H9 (cell line): ENCODE measurements around the gene RUNDC1. TPM values are rescaled to one million over a fixed set of nuclear protein-coding genes. Genes with fewer than 3 reads are reported as not detected.

Source experiments
- DNase-seq: peaks from one replicate; pipeline ENCODE4 v3.0.0-alpha.2; 2017
- H2AFZ ChIP-seq: one replicate; pipeline ENCODE4 v1.6.1; 2013; ENCODE audit warnings: mild to moderate bottlenecking, low read length, control low read depth, moderate library complexity
- H2AK5ac ChIP-seq: 2 replicates; pipeline ENCODE4 v1.6.1; 2013; ENCODE audit warnings: low read length, control low read depth, mixed read lengths; ENCODE audit not compliant: insufficient read length
- H2BK120ac ChIP-seq: one replicate; pipeline ENCODE4 v1.6.1; 2013; ENCODE audit warnings: low read depth, mild to moderate bottlenecking, low read length, control low read depth, inconsistent platforms; ENCODE audit not compliant: poor library complexity, severe bottlenecking
- H2BK12ac ChIP-seq: 2 replicates; pipeline ENCODE4 v1.6.1; 2013; ENCODE audit warnings: low read length, control low read depth, mixed read lengths, low read depth; ENCODE audit not compliant: insufficient read length
- H2BK15ac ChIP-seq: 2 replicates; pipeline ENCODE4 v1.6.1; 2013; ENCODE audit warnings: low read depth, low read length, control low read depth
- H2BK20ac ChIP-seq: one replicate; pipeline ENCODE4 v1.6.1; 2013; ENCODE audit warnings: low read depth, mild to moderate bottlenecking, low read length, control low read depth, inconsistent platforms; ENCODE audit not compliant: poor library complexity, severe bottlenecking
- H2BK5ac ChIP-seq: 2 replicates; pipeline ENCODE4 v1.6.1; 2013; ENCODE audit warnings: low read length, control low read depth, mixed read lengths; ENCODE audit not compliant: insufficient read length
- H3K14ac ChIP-seq: 2 replicates; pipeline ENCODE4 v1.6.1; 2013; ENCODE audit warnings: low read length, control low read depth; ENCODE audit not compliant: insufficient read depth
- H3K18ac ChIP-seq: 2 replicates; pipeline ENCODE4 v1.6.1; 2013; ENCODE audit warnings: low read depth, mild to moderate bottlenecking, mixed read lengths, low read length, control low read depth; ENCODE audit not compliant: insufficient read length
- H3K23ac ChIP-seq: 2 replicates; pipeline ENCODE4 v1.6.1; 2013; ENCODE audit warnings: low read length, control low read depth, mixed read lengths, low read depth; ENCODE audit not compliant: insufficient read length
- H3K23me2 ChIP-seq: 2 replicates; pipeline ENCODE4 v1.6.1; 2013; ENCODE audit warnings: low read depth, mild to moderate bottlenecking, mixed read lengths, low read length, control low read depth; ENCODE audit not compliant: insufficient read length, poor library complexity, severe bottlenecking
- H3K27ac ChIP-seq: 2 replicates; pipeline ENCODE4 v1.5.1; 2013; ENCODE audit warnings: low read length, control low read depth, mixed read lengths, low read depth; ENCODE audit not compliant: insufficient read length
- H3K27me3 ChIP-seq: 2 replicates; pipeline ENCODE4 v1.6.1; 2013; ENCODE audit warnings: low read length, control low read depth, inconsistent platforms; ENCODE audit not compliant: insufficient read depth
- H3K4ac ChIP-seq: 2 replicates; pipeline ENCODE4 v1.6.1; 2013; ENCODE audit warnings: low read depth, mild to moderate bottlenecking, control low read depth, inconsistent platforms, low read length, moderate library complexity
- H3K4me1 ChIP-seq: 2 replicates; pipeline ENCODE4 v1.6.1; 2013; ENCODE audit warnings: low read length, control low read depth, inconsistent platforms; ENCODE audit not compliant: insufficient read depth
- H3K4me2 ChIP-seq: 2 replicates; pipeline ENCODE4 v1.6.1; 2013; ENCODE audit warnings: low read length, control low read depth, mixed read lengths; ENCODE audit not compliant: insufficient read length, insufficient read depth
- H3K56ac ChIP-seq: 2 replicates; pipeline ENCODE4 v1.6.1; 2013; ENCODE audit warnings: low read depth, mild to moderate bottlenecking, mixed read lengths, low read length, control low read depth; ENCODE audit not compliant: insufficient read length
- H3K79me1 ChIP-seq: 2 replicates; pipeline ENCODE4 v1.6.1; 2013; ENCODE audit warnings: low read depth, mild to moderate bottlenecking, moderate library complexity, low read length, control low read depth, inconsistent platforms; ENCODE audit not compliant: insufficient read depth, poor library complexity, severe bottlenecking
- H3K79me2 ChIP-seq: 2 replicates; pipeline ENCODE4 v1.6.1; 2013; ENCODE audit warnings: low read length, control low read depth, inconsistent platforms; ENCODE audit not compliant: insufficient read depth
- H3K9ac ChIP-seq: 2 replicates; pipeline ENCODE4 v1.6.1; 2013; ENCODE audit warnings: low read length, control low read depth, mixed read lengths; ENCODE audit not compliant: insufficient read length; ENCODE audit errors: extremely low read depth
- H3K9me3 ChIP-seq: one replicate; pipeline ENCODE4 v1.6.1; 2013; ENCODE audit warnings: low read depth, low read length, inconsistent platforms; ENCODE audit not compliant: control insufficient read depth
- H3T11ph ChIP-seq: one replicate; pipeline ENCODE4 v1.6.1; 2013; ENCODE audit warnings: mild to moderate bottlenecking, low read length, control low read depth, inconsistent platforms
- H4K20me1 ChIP-seq: one replicate; pipeline ENCODE4 v1.6.1; 2013; ENCODE audit not compliant: control insufficient read depth, insufficient read length, insufficient read depth
- H4K5ac ChIP-seq: 2 replicates; pipeline ENCODE4 v1.6.1; 2013; ENCODE audit warnings: low read depth, mild to moderate bottlenecking, mixed read lengths, low read length, control low read depth; ENCODE audit not compliant: insufficient read length
- H4K8ac ChIP-seq: replicated peaks from 2 replicates; pipeline ENCODE4 v1.6.1; 2013; ENCODE audit warnings: low read length, control low read depth, mixed read lengths, low read depth; ENCODE audit not compliant: insufficient read length
- H4K91ac ChIP-seq: 2 replicates; pipeline ENCODE4 v1.6.1; 2013; ENCODE audit warnings: low read depth, mild to moderate bottlenecking, moderate library complexity, mixed read lengths, low read length, control low read depth; ENCODE audit not compliant: insufficient read length
- H3K27ac Mint-ChIP-seq, 3 experiments: 2 replicates in 2 of 3; 3 replicates in 1 of 3; pipeline ENCODE4 v1.8.0; 2020 to 2021; ENCODE audit warnings: mixed read lengths in 3 of 3, mild to moderate bottlenecking in 1 of 3, moderate library complexity in 1 of 3
- H3K27me3 Mint-ChIP-seq: 2 replicates; pipeline ENCODE4 v1.8.0; 2021; ENCODE audit warnings: low read depth, mild to moderate bottlenecking, moderate library complexity, mixed read lengths
- H3K36me3 Mint-ChIP-seq, 3 experiments: 2 replicates in 2 of 3; 3 replicates in 1 of 3; pipeline ENCODE4 v1.8.0; 2020 to 2021; ENCODE audit warnings: low read depth in 3 of 3, mixed read lengths in 3 of 3; ENCODE audit not compliant: insufficient read depth in 1 of 3
- H3K4me1 Mint-ChIP-seq, 2 experiments: 2 replicates each; pipeline ENCODE4 v1.8.0; 2020; ENCODE audit warnings: mixed read lengths in 2 of 2
- H3K4me3 Mint-ChIP-seq, 2 experiments: 2 replicates in 1 of 2; 3 replicates in 1 of 2; pipeline ENCODE4 v1.8.0; 2020 to 2021; ENCODE audit warnings: mild to moderate bottlenecking in 2 of 2, mixed read lengths in 2 of 2, moderate library complexity in 1 of 2
- H3K9me3 Mint-ChIP-seq, 2 experiments: 2 replicates in 1 of 2; 3 replicates in 1 of 2; pipeline ENCODE4 v1.8.0; 2020; ENCODE audit warnings: mild to moderate bottlenecking in 2 of 2, mixed read lengths in 2 of 2, moderate library complexity in 1 of 2
- WGBS: extraction: QIAGEN DNeasy Blood & Tissue Kit; methylation state at CpG from one replicate; pipeline ENCODE4 v1.1.7; 2013; ENCODE audit warnings: missing lambda C conversion rate, low lambda C conversion rate, mixed read lengths; ENCODE audit not compliant: insufficient read length; ENCODE audit errors: extremely low coverage; 5-methylcytosine and 5-hydroxymethylcytosine counted together
- total RNA-seq: library from RNA; stranded (reverse); gene quantifications from 2 replicates; pipeline ENCODE4 v1.2.1, GENCODE V29; 2021
- TF ChIP-seq, protein P1 (sequence below): fragments of 200-600 bp; sonication (generic); conservative IDR thresholded peaks from 3 replicates; pipeline ENCODE4 v1.8.0; 2021; ENCODE audit warnings: antibody characterized with exemption, mild to moderate bottlenecking

The RUNDC1 gene
- total RNA-seq, 1 experiment from 2014 or later = 18.8 TPM

DNA sequence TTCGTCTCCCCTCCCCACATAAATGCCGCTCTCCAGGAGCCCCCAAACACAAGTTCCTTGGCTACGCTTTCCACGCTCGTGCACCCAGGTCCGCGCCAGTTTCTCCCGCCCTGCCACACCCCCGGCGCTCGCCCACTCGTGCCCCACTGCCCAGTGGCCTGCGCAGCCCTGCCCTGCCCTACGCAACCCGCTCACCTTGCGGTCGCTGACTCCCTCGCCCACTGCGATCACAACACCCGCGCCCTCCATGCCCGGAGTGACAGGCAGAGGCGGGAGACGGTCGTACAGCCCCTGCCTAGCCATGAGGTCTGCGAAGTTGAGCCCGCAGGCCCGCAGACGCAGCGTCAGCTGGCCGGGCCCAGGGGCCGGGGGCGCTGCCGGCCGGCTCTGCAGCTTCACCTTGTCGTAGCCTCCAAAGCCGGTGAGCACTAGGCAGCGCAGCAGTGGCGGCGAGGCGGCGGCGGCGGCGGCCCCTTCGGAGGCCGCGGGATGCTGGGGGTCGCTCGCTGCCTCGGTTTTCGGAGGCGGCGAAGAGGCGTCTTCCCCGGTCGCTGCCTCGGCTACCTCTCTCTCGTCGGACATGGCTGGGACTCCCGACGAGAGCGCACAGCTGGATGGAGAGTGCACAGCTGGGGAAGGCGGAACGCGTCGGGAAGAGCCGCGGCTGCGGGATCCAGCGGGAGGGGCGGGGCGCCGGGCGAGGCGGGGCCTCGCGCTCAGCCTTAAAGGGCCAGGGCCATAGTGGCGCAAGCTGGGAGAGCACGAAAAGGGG, 41.6 kb downstream of the RUNDC1 start, which contains the start of gene VAT1:
VAT1 (minus strand) TSS at position 645 of the 772 bp plus-strand sequence; CDS start at position 582, 63 bp downstream.
- Mint-ChIP-seq H3K4me1 (peaks cover 19 to 42% of the 10 kb centered on the region in 2 experiments), H3K4me3 (peak within 1 kb of the TSS; percentile 97 to 98), H3K9me3 (no peaks in the 10 kb centered on the region), H3K27ac (peak within 1 kb of the TSS; percentile 70 to 97 (median 95); a peak in 5 of 7 replicates), H3K36me3 (peaks cover 8 to 27% (median 24%) of the 10 kb centered on the region in 3 experiments; a peak in 6 of 7 replicates), H3K27me3 (no peaks in the 10 kb centered on the region)
- Histone ChIP-seq H4K5ac (no peak within 1 kb of the TSS), H3K27me3 (no peaks in the 10 kb centered on the region), H3K23me2 (peaks cover 16% of the 10 kb centered on the region), H3K4me2 (peak within 1 kb of the TSS; percentile 63), H2AK5ac (no peak within 1 kb of the TSS), H4K91ac (no peak within 1 kb of the TSS), H3K79me2 (no peaks in the 10 kb centered on the region; the same call in 1 of the 2 replicates), H3K18ac (peak within 1 kb of the TSS; percentile 32), H3K56ac (no peak within 1 kb of the TSS), H3K79me1 (no peaks in the 10 kb centered on the region), H2BK12ac (no peak within 1 kb of the TSS), H4K20me1 (no peaks in the 10 kb centered on the region), H3K4ac (no peak within 1 kb of the TSS), H2BK120ac (no peak within 1 kb of the TSS), H3K27ac (no peak within 1 kb of the TSS), H2BK5ac (peak within 1 kb of the TSS; percentile 5), H2BK20ac (no peak within 1 kb of the TSS), H4K8ac (no peak within 1 kb of the TSS), H3K14ac (peak within 1 kb of the TSS; percentile 87), H3K23ac (no peak within 1 kb of the TSS), H3T11ph (no peak within 1 kb of the TSS), H3K4me1 (peaks cover 7% of the 10 kb centered on the region), H2AFZ (no peak within 1 kb of the TSS), H3K9me3 (no peaks in the 10 kb centered on the region), H2BK15ac (no peak within 1 kb of the TSS), H3K9ac (peak within 1 kb of the TSS; percentile 76)
- WGBS = no CpG with 5 or more reads among the region's 80 CpGs
- TF ChIP-seq, protein P1, sequence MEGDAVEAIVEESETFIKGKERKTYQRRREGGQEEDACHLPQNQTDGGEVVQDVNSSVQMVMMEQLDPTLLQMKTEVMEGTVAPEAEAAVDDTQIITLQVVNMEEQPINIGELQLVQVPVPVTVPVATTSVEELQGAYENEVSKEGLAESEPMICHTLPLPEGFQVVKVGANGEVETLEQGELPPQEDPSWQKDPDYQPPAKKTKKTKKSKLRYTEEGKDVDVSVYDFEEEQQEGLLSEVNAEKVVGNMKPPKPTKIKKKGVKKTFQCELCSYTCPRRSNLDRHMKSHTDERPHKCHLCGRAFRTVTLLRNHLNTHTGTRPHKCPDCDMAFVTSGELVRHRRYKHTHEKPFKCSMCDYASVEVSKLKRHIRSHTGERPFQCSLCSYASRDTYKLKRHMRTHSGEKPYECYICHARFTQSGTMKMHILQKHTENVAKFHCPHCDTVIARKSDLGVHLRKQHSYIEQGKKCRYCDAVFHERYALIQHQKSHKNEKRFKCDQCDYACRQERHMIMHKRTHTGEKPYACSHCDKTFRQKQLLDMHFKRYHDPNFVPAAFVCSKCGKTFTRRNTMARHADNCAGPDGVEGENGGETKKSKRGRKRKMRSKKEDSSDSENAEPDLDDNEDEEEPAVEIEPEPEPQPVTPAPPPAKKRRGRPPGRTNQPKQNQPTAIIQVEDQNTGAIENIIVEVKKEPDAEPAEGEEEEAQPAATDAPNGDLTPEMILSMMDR = peak; percentile 24; the same call in 2 of the 3 replicates
- DNase-seq = peak; percentile 94
